NCI-H2196 treated with DMSO at 0.1 percent for 48 hours (cell line): ENCODE data around the gene RNF4.
"Not testable (repeated sequence)": the region's sequence is repeated elsewhere in the genome, so short reads cannot be mapped to it uniquely, and the experiment has no call there.

Experiments
- DNase-seq: peaks from one replicate; lab custom pipeline; 2025; ENCODE audit not compliant: unreplicated experiment; lab: John Stamatoyannopoulos, UW

Gene RNF4

GRCh38 chr4:2468456-2469191 is at the start of gene RNF4:
Gene RNF4, plus strand, starts transcription at chr4:2469106. Its CDS starts 21,388 bp downstream, at chr4:2490494.
- peak; percentile 93 for DNase-seq

DNA sequence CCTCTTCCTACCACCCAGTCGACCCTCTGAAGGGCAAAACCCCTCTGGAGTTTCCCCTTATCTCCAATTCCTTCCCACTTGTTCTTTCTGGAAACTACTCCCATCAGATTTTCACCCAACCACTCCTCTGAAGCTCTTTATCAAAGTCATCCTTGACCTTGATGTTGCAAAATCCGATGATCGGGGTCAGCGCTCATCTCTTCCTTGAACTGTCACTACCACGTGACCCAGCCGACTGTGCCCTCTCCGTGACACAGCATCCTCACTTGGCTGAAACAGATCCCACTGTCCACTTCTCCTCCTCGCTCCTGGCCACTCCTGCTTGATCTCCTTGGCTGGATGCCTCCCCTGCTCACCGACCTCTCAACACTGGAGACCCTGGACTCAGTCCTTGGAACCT is 49.1 kb upstream of the RNF4 start:
- no peak for DNase-seq

- DNase-seq = no peak
These were observed 47.0 kb upstream of the RNF4 start for GRCh38 chr4:2421928-2422327.

DNA sequence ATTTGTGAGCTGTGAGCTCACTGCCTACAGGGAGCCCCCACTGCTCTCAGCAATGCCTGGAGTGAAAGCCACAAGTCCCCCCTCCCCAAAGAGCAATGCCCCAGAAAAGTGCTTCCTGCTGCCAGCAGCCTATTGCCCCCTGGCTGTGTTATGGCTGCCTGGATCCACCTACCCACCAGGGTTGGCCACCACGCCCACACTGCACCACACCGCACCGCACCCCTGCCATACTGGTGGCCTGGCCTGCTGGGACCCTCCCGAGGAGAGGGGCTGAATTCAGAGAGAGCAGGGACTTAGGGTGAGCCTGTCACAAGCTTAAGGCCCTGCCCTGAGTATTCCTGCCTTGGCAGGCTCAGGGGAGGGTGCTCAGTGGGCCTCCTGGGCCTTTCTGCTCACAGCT is 45.8 kb upstream of the RNF4 start:
- DNase-seq = no peak

DNA sequence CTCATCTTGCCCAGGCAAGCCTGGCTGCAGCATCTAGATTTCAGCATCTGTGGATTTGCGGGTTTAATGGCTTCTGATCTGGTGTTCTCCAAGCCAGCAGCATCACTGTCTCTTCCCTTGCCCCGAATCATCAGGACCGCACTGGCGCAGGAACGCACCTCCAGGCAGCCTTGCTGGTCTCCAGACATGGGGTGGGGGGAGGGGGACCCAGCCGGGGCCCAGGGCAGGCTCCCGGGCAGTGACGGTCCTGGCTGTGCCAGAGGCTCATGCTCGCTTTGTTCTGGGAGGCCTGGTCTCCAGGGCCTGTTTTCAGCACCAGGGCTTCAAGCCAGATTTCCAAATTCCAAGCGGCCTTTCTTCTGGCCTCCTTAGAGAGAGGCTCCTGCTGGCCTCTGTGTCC is 45.2 kb upstream of the RNF4 start:
- DNase-seq = no peak

GRCh38 chr4:2424581-2424980 is 44.3 kb upstream of the RNF4 start:
- DNase-seq = no peak

DNA sequence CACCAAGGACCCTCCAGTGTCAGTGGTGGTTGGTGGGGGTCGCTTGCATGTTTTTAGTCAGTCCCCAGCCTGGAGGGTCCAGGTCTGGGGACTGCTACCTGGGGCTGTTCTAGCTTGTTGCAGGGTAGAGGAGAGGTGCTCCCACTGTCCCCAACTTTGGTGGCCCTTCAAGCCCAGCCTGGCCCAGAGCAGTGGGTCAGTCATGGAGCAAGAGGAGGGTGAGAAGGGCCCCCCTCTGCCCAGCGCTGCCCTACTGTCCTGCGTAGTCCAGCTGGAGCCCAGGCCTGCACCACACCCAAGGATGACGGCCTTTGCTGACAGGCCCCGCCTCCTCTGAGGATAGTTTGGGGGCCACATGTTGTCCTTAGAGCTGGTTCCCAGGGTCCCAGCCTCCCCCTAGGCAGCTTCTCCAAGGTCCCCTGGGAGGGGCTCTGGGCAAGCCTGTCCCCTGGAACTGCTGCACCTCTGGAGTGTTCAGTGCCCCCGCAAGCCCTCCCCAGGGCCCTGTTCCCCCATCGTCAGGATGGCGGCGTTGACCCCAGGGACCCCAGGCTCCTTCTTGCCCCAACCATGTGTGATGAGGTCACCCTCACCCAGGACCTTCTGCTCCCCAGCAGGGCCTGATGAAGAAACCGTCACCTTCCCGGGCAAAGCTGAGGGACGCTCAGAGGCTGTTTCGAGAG is 43.4 kb upstream of the RNF4 start:
- DNase-seq = no peak

DNA sequence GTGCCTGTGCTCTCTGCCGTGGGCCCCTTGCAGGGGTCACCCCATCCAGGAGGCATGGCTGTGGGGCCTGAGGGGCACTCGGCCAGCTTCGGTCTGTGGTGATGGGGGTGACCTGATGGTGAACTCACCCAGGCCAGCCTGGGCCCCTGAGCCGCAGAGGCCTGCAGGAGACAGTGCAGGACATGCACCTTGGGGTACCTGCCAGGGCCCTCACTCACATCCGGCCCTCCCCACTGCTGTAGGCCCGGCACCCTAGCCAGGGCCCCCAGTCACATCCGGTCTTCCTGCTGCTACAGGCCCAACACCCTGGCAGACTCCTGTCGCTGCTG is 42.9 kb upstream of the RNF4 start:
- no peak for DNase-seq

DNA sequence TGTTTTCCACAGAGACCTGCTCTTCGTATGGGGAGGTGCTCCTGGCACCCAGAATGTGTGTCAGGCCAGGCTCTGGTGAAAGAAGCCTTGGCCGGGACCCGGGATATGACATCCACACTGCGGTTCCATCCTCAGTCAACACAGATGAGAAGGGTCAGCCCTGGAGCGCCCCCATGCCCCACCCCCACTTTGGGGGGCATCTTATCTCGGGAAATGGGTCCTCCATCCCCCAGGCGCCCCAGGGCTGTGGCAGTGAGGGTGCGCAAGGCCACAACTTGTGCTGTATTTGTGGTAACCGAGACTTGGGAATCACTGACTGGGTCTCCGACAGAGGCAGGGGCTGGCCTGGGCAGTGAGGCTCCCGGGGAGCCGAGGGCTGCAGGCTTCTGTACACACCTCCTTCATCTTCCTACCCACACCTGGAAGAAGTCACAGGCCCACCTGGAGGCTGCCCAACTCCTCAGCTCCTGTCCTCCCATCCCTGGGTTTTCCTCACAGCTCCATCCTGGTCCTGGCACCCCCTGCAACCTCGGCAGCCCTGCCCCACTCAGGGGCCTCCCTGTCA is 42.1 kb upstream of the RNF4 start:
- no peak for DNase-seq

GRCh38 chr4:2427383-2428334 is 41.2 kb upstream of the RNF4 start:
- DNase-seq = no peak

GRCh38 chr4:2428496-2429213 is 40.3 kb upstream of the RNF4 start:
- no peak for DNase-seq

DNA sequence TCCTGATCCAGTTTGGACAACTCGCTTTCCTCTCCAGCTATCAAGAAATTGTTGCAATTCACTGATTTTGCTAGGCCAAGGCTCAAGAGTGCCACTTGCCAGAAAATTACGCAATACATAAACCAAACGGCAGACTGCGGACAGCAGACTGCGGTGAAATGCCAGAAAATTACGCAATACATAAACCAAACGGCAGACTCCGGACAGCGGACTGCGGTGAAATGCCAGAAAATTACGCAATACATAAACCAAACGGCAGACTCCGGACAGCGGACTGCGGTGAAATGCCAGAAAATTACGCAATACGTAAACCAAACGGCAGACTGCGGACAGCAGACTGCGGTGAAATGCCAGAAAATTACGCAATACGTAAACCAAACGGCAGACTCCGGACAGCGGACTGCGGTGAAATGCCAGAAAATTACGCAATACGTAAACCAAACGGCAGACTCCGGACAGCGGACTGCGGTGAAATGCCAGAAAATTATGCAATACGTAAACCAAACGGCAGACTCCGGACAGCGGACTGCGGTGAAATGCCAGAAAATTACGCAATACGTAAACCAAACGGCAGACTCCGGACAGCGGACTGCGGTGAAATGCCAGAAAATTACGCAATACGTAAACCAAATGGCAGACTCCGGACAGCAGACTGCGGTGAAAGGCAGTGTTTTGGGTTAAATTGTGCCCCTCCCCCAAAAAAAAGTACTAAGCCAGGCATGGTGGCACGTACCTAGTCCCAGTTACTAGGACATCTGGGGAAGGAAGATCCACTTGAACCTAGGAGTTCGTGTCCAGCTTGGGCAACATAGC is 38.8 kb upstream of the RNF4 start:
- not testable (repeated sequence) for DNase-seq

DNA sequence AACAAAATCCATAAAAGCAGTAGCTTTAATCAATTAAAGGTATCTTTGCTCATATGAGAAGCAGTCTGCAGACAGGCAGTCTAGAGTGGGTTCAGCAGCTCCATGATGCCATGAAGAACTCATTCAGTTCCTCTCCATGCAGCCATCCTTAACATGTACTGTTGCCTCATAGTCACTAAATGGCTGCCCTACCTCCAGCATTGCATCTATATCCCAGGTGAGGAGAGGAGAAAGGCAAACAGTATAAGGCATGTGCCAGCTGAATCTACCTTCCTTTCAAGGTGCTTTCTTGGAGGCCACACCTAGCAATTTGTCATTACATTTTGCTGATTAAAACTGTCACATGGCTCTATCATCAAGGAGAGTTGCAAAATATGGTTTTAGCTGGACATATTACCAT is 36.9 kb upstream of the RNF4 start:
- no peak for DNase-seq

- DNase-seq = no peak
These were observed 35.8 kb upstream of the RNF4 start for GRCh38 chr4:2432991-2433530.

- DNase-seq = no peak
These were observed 35.1 kb upstream of the RNF4 start for GRCh38 chr4:2433609-2434350.

- no peak for DNase-seq
These were observed 34.5 kb upstream of the RNF4 start for GRCh38 chr4:2434420-2434819.

- no peak for DNase-seq
These were observed 32.6 kb upstream of the RNF4 start for GRCh38 chr4:2436301-2436700.

DNA sequence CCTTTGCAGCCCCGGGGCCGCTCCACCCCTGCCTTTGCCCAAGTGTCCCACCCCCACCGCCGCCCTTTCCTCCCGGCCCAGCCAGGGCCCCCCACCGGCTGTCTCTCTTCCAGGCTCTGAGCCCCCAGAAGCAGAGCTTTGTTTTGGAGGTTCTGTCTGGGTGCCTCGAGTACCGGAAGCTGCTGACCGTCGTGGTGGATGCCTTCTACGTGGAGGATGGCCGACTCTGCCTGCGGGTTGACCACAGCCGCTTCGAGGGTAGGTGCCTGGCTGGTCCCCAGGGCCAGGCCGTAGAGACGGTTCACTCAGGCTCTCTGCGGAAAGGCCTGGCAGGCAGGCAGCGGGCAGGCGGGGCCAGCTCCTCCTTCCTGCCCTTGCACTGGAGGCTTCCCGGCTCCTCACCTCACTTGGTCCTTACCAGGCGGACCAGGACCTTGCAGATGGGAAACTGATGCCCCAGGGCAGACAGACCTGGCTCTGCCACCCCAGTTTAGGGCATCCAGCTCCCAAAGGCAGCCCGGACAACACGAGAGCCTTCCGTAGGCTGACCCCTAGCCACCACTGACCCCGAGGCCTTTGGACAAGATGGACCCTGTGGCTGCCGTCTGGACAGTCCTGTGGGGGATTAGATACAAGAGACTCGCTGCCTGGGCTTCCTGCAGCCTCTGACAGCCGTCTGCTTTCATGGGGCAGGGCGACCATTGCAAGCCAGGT is 32.0 kb upstream of the RNF4 start:
- DNase-seq = no peak
